CD4-positive, alpha-beta T cell treated with Interleukin-6 for 4 hours (primary cell): ENCODE data around the gene ASTN1.

Experiments used
- DNase-seq: peaks from one replicate; pipeline ENCODE4 v3.0.0-alpha.2; 2020; ENCODE audit warnings: mixed read lengths

ASTN1 gene

DNA sequence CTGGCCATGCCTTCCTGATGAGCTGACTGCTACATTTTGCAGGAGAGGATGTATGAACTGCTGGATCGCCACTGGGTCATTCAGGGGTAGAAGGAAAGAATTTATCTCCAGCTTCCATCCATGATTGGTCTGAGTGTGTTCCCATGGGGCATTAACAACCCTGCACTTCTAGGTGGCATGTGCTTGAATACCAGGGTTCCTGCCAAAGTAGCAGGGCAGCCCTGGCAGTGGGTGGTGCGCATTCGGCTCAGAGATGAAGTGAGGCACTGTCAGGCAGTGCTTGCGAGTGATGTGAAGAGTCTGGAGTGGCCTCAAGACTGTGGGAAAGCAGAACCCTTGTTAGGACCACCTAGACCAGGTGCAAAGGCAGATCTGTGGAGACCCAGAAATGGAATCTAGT lies 294.9 kb downstream of the ASTN1 start:
- no peak for DNase-seq

DNA sequence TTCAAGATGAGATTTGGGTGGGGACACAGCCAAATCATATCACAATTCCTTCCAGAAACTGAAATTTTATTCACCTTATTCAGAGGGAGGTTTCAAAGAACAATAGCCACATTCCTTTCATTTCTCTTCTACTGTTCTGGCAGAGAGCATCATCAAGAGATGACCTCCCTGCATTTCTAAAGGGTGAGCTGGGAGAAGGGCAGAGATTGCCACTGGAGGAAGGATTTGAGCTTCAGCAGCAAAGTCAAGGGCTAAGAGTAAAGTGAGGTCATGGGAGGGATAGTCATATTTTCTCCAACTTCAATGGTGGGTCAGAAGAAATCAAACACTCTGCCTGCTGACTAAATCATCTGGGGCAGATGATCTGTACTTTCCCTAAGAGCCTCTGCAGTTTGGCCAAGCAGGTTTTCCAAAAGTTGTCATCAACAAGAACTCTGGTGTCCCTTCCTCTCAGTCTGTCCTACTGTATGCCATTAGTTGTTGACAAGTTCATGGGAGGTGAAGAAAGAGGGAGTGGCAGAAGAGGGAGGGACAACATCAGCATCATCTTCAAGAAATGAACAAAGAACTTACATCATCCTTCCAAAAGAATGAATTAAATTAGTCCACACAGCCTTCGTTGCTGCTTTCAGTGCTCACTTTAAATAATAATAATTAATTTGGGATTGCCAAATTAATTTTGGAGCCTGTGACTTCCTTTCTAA lies 298.3 kb downstream of the ASTN1 start:
- DNase-seq: no peak

DNA sequence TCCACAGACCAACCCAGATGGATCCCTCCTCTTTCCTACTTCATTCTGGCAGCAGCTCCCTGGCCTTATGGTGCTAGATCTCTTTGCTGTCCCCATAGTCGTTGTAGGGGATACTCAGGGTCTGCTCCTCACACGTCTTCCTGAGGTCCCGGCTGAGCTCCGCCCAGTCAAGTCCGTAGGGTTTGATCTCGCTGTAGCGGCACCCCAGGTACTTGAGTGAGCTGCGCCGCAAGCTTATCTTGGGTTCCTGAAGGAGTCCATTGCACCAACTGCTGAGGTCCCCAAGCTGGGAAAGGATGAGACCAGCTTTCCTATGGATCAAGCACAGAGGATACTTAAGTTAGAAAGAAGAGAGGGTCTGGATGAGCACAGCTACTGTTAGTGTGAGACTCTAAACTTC lies 300.3 kb downstream of the ASTN1 start:
- no peak for DNase-seq

DNA sequence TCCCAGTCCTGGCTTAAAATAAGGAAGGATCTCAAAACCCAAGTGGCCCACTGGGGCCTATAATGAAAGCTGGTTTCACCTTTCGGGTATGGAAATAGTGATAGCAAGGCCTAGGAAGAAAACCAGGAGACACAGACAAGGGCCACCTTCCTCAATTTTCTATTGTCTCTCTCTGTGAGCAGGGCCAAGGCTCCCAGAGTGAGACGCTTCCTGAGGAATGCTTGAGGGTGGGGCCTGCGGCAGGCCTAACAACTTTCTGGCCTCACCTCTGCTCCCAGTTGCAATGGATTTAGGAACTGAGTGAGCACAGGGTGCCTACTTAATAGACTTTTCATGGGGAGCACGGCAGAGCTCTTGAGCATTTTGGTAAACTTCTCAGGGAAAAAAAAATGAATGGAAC lies 300.9 kb downstream of the ASTN1 start:
- no peak for DNase-seq

DNA sequence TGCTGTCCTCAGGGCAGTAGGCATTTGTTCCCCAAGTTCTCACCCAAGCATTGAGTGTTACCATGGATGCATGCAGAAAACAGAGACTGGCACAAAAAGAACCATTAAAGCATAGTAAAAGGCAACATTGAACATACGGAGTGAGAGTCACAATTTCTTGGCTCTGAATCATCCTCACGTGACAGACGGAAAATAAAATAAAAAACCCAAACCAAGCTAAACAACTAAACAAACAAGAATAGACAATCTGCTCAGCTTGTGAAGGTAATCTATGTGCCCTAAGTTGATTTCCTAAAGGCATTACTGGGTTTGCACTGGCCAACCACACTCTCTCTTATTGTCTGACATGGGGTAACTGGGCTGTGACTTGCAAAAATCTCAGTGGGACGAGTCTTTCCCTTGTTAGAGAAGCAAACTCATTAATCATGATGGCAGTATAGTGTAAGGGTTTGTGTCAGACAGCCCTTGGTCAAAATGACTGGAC lies 306.0 kb downstream of the ASTN1 start:
- no peak for DNase-seq

DNA sequence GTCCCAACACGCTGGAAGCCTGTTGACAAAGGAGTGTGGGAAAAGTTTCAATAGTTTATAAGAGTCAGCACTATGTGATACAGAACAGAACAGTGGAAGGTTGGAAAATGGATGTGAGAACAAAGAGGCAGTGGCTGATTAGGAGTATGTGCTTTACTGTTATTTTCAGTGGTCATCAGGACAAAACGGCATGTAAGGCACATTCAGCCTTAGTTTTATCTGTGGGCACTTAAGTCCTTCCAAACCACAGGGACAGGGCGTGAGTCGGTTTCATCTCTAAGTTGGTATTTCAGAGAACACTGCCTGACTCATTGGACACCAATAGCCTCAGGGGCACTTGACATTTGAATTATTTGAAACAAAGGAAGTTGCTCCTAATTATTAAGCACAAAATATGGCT lies 306.9 kb downstream of the ASTN1 start:
- DNase-seq: no peak

DNA sequence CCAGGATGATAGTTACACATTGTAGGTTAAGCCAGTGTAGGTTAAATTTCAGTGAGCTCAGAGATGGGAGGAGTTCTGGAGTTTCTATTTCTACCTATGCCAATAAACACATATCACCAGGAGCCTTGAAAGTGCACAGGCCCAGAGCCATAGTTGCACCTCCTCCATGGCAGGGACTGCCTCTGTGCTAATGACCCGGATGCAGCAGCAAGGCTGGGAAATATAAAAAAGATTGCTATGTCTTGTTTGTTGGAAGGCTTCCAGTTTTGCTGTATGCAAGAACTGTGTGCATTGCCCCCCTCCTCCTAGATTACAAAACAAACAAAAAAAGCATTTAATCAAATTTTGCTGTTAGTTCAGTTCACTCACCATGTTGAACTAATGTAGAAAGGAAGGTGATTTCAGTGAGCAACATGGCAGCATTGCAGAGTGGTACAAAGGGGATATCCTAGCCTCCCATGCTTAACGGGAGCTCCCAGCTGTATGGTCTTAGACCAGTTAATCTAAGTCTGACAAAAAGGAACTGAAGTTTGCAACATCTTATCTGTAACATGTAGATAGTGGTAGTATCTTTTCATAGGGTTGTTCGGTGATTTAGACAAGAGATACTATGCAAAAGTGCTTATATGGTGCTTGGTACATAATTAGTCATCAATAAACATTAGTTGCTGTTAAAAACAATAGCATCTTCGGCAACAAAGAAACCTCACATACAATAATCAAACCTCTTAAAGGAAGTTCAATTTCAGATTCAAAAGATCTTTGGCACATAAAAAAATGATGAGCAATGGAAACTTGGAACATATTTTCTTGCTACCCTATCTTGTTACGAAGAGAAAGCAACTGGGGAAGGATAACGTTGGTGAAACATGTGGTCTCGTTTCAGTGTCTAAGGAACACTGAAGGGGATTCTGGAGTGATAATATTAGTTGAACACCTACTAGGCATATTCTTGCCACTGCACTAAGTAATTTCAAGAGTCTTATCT lies 309.5 kb downstream of the ASTN1 start:
- no peak for DNase-seq

DNA sequence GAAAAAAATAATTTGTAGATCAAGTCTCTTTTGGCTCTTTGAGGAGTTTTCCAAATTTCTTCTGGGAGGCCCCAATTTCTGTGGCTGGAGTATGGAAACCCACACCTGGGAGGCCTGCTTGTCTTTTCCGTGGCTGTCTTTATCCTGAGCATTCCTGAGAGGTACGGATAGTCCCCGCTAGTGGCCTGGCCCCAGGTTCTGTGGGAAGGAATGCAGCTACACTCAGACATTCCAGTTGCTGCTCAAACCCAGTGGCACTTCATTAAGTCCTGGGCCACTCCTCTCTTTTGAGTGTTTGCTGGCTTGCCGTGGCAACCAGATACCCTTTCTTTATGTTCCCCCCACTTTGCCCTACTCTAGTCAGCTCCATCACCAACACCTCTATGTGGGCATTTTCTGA lies 310.4 kb downstream of the ASTN1 start:
- no peak for DNase-seq

DNA sequence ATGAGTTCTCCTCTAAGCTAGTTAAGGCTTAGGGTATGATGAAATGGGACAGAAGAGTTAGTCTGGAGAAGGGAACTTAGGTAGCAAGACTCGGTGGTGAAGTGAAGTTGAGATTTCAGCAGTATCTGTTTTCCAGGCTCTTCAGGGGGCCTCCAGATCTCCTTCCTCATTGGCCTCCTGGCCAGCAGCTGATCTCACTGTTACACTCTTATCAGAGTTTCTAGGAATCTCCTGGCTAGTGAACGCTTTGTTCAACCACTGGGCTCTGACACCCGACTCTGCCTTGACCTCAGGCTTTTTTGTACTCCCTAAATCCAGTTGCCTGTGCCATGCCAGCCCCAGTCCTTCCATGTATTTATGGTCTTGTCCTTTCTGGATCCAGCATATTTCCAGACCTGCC lies 311.0 kb downstream of the ASTN1 start:
- no peak for DNase-seq

DNA sequence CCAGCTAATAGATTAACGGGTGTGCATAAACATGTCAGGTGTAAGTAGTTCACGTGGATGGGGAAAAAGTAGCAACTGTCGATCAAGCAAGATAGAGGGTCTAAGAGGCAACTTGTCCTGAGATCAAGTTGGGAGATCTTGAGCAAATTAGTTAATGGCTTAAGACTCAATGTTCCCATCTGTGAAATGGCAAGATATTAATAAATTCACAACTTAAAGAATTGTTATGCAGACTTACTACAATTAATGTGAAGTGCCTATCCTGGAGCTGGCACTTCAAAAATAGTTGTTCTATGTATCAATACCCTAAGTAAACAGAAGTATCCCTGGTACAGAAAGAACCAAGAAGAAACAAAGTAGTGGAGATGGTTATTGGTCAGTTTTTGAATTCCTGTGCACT lies 312.4 kb downstream of the ASTN1 start:
- DNase-seq: no peak

DNA sequence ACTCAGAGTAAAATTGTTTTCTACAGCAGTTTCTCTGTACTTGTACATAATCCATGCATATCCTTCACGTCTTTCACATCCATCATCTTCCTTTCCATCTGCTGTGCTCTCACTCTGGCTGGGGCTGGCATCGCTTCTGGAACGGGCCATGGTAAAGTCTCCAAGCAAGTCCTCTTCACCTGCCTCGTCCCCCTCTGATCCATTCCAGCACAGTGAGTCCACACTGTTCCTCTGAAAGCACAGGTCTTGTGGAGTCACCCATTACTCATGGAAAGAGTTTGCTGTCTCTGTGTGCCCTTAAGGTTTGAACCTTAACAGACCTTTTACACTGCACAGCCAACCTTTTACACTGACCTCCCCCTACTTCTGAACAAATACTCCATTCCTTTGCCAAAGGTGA lies 313.6 kb downstream of the ASTN1 start:
- no peak for DNase-seq

DNA sequence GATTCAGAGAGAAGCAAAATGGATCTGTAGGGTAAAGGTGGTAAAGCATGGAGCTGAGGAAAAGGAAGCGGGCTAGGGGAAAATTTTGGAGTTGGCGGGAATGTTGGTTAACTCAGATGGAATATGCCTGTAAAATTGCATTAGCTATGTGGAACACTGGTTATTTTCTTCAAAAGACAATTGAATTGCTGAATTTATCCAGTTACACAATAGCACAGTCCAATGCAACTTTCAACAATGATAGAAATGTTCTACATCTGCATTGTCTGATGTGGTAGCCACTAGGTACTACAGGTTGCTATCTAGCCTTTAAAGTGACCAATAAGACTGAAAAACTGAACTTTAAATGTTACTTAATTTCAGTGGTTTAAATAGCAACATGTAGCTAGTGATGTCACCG lies 315.2 kb downstream of the ASTN1 start:
- DNase-seq: no peak

DNA sequence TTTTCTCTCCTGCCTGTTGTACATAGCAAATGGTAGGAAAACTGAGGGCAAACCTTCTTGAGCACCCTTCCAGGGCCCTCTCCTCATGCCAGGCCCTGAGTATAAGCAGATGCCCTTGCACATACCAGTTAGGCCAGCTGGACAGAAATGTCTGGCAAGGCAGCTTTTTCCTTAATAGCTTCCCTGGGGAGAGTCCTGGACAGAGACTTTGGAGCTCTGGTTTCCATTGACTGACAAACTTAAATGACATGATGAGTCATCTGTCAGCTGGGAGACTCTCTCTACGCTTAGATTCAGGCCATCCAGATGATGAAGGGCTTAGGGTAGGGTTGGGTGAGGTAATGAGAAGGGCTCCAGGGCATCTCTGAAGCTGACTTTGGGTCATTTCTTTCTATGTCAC lies 317.5 kb downstream of the ASTN1 start:
- no peak for DNase-seq

DNA sequence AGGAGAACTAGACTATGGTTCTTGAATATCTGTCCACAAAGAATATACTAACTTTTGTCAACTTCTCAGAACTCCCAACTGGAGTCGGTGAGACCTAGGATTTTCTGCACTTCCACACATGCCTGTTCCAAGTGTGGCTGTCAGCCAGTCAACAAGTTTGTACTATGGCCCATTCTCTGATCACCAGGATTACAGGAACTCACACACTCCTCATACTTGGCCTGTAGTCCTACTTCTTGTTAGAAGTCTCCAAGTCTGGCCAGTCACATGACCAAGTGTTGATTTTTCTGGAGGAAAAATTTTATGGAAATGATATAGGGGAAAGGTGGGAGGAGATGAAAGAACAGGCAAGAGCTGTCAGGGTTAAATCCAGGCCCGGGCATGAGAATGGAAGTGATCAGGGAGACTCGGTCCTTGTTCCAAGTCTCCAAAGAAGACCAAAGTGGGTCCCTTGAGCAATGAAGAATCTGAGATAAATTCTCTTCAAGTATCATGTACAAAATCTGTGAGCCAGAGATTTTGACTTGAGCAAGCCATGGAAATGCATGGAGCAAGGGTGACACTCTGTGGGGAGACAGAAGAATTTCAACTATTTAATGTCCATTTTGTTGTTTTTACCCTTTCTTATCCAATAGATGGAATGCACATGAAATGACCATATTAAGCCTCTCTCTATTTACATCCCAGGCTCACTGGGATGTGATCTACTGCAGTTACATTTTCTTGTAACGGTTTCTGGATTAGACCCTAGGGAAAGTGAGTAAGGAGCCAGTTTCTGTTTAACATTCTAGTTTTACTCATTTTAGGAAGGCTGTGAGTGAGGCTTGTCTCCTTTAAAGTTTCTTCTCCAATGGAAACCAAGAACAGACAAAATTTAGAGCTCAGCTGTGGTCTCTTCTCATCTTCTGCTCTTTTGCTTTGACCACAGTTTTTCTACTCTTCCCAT lies 320.9 kb downstream of the ASTN1 start:
- DNase-seq: no peak

DNA sequence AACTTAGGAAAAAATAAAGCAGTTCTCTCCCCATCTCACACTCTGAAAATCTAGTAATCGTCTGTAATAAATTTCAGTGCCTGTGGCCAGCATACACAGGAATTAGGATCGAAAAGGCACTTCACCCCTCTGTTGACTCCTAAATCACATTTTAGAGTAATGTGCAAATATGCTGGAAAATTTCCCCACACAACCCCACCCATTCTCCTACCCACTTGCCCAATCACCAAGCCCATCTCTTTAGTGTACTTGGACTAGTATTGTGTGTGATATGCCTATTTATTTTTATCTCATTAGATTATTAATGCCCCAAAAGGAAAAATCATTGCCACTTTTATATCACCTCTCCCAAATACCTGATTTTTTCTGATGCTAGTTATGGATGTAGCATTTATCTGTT lies 323.3 kb downstream of the ASTN1 start:
- no peak for DNase-seq

DNA sequence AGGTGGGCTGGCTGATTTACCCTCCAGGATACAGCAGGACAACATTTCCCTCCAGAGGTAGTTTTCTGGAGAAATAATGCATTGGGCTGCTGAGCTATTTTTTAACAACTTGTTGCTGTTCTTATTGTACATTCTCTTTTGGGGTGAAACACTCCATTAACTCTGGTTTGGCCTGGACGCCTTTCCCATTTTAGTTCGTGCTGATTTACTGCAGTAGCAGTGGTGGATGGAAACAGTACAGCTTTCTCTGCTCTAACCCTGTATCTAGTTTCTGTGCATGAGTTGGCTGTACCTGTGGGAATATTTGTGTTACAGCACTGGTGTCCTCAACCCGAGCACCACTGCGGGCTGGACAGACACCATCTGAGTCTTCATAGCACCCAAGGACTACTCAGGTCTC lies 325.3 kb downstream of the ASTN1 start:
- no peak for DNase-seq

DNA sequence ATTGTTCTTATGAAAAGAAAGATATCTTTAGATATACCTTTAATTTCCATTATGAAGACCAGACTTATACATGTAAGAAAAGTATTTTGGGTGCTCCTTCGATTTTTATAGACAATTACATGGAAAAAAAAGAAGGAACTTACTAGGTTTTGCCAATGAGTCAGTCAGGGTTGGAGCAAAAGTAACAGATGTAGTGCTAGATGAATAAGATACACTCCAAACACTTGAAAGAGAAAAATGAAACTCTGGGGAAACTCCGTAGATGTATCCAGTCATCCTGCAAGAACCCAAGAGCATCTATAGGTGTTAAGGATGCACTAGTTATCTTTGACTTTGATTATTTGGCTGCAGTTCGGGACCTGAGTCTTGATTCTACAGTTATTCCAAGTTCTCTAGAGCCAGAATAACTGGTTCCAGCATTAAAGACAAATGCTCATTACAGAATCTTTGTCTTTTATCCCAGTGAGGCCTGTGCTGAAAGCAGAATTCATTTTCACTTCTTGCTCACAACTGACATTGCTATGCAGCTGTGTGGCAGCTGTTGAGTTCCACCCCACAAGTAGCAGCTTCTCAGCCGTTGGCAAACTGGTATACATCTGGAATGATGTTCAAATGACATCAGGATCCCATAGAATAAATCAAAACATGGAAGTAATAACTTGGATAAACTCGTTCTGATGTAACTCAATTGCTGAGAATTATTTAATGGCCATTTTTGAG lies 326.1 kb downstream of the ASTN1 start:
- DNase-seq: no peak

DNA sequence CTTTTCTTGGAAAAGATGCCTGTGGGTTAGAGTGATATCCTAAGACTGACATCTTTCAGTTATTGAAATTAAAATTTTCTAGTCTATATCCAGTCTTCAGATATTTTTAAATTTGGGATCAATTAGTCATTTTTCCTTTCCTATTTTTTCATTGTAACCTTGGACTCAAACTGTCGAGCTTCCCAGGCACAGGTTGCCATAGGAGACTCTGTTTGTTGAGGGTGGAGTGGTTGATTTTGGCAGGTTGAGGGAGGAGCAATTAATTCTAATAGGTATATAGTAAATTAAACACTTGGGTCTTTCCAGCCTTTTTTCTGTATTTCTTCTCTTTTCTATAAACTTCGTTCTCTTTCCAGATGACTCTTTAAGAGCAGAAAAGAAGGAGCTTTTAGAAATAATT lies 326.8 kb downstream of the ASTN1 start:
- no peak for DNase-seq

DNA sequence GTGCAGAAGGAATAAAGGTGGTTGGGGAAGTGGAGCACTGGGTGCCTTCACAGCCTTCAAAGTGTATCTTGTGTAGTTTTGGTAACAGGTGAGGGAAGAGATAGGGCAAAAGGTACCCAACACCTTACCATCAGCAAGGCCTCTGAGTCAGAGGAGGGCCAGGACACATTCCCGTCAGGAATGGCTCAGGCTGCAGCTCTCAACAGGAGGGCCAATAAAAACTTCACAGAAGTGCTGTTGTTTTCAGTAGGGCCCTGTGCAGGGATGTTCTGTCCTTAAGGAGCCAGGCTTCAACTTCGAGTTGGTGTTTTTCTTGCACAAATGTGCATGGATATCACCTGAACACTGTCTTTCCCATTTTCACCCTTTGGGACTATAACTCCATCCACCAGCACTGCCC lies 333.4 kb downstream of the ASTN1 start:
- DNase-seq: no peak

DNA sequence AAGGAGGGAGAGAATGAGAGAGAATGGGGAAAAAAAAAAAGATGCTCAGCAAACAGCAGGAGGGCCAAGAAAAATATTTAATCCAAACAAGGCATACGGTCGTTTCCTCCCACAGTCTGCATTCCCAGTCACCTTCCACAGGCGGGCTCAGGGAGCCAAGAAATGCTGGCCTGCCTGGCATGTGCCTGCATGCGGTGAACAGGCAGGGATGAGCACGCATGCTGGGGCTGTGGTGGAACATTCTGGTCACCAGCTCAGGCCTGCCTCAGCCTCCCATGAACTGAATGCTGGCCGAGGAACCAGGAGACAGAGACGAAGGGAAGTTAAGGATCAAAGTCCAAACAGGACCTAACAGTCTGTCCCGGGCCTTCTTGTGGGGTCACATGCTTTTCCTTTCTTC lies 335.3 kb downstream of the ASTN1 start:
- no peak for DNase-seq

DNA sequence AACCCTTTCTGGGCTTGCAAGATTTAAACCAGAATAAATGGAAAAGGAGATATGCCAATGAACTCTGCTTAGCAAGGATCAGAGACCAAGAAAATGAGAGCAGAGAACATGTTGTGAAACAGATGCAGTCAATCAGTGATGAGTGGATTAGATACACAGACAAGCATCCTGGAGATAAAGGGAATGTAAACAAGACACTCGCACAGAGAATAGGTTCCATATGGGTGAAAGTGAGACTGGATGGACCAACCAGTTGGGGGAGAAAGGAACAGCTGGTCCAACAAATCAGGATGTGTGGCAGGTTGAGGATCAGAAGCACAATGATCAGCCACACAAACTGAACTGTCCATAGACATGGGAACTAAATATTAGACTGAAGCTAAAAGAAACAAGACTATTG lies 338.2 kb downstream of the ASTN1 start:
- DNase-seq: no peak

DNA sequence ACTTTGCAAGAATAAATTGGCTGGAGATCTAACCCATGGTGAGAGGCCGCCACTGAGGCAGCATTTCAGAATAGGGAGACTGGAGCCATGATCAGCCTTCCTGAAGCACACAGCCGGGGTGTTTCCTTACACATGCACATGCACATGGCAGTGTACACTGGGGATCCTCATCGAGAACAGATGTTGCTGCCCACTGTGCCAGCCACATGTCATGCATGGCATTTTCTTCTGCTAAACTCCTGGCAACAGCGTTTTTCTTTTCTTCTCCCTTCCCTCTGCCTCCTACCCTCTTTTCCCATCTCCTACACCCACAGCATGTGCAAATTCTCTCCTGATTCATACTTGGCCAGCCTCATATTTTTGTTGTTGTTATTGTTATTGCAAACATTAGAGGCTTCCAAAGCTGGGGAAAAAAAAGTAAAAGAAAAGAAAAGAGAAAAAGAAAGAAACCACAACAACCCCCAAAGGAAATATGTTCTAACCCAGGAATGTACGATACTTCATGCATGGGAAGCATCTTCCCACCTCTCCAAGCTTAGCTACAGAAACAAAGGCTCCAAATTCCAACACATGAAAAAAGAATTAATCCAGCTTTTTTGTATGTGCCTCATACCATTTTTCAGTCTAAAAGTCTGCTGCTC lies 344.0 kb downstream of the ASTN1 start:
- DNase-seq: no peak
